Tibial nerve (tissue), 3 donors: ENCODE results near the gene HMGB4.

Source experiments
- POLR2A ChIP-seq, 2 donors: fragments of 450-650 bp; IDR thresholded peaks; one replicate each; pipeline ENCODE4 v1.6.1; 2017; ENCODE audit warnings: antibody characterized with exemption in 2 of 2, mild to moderate bottlenecking in 2 of 2, moderate library complexity in 2 of 2
- TF ChIP-seq, protein P1 (sequence below), 5 experiments: fragments of 200-600 bp in 3 of 5; fragments of 450-650 bp in 2 of 5; sonication (generic) in 3 of 5; IDR thresholded peaks; one replicate each; pipeline ENCODE4 v1.5.1; 2016 to 2019; ENCODE audit warnings: antibody characterized with exemption in 5 of 5, mild to moderate bottlenecking in 3 of 5, moderate library complexity in 2 of 5

DNA sequence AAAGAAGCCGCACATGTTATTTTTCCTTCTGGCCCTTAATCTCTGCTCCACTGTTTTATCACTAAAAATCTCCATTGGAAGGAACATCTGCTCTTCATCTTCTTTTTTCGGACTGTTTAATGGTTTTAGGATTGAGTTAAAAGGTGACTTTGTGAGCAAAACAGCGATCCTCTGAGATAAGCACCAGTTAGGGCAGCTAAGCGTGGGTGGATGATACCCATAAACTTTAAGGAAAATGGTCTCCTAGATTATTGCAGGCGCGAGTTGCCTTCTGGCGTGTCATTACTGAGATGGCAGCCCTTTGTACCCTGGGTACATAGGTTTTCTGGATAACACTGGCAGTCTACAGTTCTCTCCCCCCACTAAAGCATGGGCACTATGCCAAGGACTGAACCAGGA is 44.0 kb upstream of the HMGB4 start:
- TF ChIP-seq POLR2A (IDR thresholded peaks at IDR 0.05) = no peak
- TF ChIP-seq, protein P1, sequence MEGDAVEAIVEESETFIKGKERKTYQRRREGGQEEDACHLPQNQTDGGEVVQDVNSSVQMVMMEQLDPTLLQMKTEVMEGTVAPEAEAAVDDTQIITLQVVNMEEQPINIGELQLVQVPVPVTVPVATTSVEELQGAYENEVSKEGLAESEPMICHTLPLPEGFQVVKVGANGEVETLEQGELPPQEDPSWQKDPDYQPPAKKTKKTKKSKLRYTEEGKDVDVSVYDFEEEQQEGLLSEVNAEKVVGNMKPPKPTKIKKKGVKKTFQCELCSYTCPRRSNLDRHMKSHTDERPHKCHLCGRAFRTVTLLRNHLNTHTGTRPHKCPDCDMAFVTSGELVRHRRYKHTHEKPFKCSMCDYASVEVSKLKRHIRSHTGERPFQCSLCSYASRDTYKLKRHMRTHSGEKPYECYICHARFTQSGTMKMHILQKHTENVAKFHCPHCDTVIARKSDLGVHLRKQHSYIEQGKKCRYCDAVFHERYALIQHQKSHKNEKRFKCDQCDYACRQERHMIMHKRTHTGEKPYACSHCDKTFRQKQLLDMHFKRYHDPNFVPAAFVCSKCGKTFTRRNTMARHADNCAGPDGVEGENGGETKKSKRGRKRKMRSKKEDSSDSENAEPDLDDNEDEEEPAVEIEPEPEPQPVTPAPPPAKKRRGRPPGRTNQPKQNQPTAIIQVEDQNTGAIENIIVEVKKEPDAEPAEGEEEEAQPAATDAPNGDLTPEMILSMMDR (IDR thresholded peaks at IDR 0.05) = no peak
